HepG2 (cell line): ENCODE results near the gene PLCB1. TPM values are rescaled to one million over a fixed set of nuclear protein-coding genes. Genes with fewer than 3 reads are reported as not detected.

Experiments
- ATAC-seq: fragments of 200-7000 bp; cut with Tn5 transposase; 3 replicates; pipeline ENCODE4 v1.9.1; 2020; ENCODE audit warnings: mild to moderate bottlenecking, moderate library complexity
- BruUV-seq: library from RNA; stranded (reverse); fragments of 400-500 nt; replicated peaks from 2 replicates; lab custom pipeline; 2021; lab: Mats Ljungman, UMichigan
- CTCF ChIA-PET: fragments of 300-600 bp; formaldehyde crosslinking; extraction: SDS; loops from one replicate; lab custom pipeline; 2021; ENCODE audit warnings: low total read pairs, inconsistent platforms, low intra/inter-chr PET ratio; lab: Yijun Ruan, JAX
- POLR2A ChIA-PET: fragments of 350-600 bp; sonication (Branson Sonifier 250); formaldehyde crosslinking; loops from one replicate; lab custom pipeline; 2020; ENCODE audit warnings: antibody characterized with exemption, inconsistent platforms; lab: Yijun Ruan, JAX
- DNase-seq: peaks from one replicate; pipeline ENCODE4 v3.0.0-alpha.2; 2015; ENCODE audit warnings: low spot score
- FAIRE-seq: peaks from 3 replicates; lab custom pipeline; 2011; peaks lifted over from hg19 to GRCh38; lab: Jason Lieb, UNC
- H2AFZ ChIP-seq: one replicate; pipeline ENCODE4 v1.6.1; 2011; ENCODE audit warnings: low read length, inconsistent platforms
- H3K27ac ChIP-seq: fragments of 300-600 bp; 3 replicates; pipeline ENCODE4 v1.8.0; 2011; ENCODE audit warnings: mixed run types, mild to moderate bottlenecking, mixed read lengths, low read length, inconsistent platforms; ENCODE audit not compliant: insufficient read depth; ENCODE audit errors: extremely low read length
- H3K27me3 ChIP-seq, 2 experiments: fragments of 200-600 bp in 1 of 2; 2 replicates in 1 of 2; 3 replicates in 1 of 2; pipeline versions ENCODE4 v1.6.0 to v1.8.0; 2011; ENCODE audit warnings: low read length in 2 of 2, mild to moderate bottlenecking in 2 of 2, moderate library complexity in 2 of 2, inconsistent platforms in 1 of 2; ENCODE audit not compliant: insufficient read depth in 2 of 2, control insufficient read depth in 1 of 2
- H3K36me3 ChIP-seq, 2 experiments: fragments of 200-600 bp in 1 of 2; replicated peaks in 1 of 2; 2 replicates in 1 of 2; 3 replicates in 1 of 2; pipeline versions ENCODE4 v1.5.1 to v1.8.0; 2011; ENCODE audit warnings: low read length in 2 of 2, inconsistent platforms in 1 of 2; ENCODE audit not compliant: insufficient read depth in 2 of 2, control insufficient read depth in 1 of 2
- H3K4me1 ChIP-seq: 2 replicates; pipeline ENCODE4 v1.5.1; 2012; ENCODE audit warnings: low read length, inconsistent platforms; ENCODE audit not compliant: insufficient read depth
- H3K4me2 ChIP-seq: 2 replicates; pipeline ENCODE4 v1.6.0; 2011; ENCODE audit warnings: low read depth, low read length, inconsistent platforms
- H3K4me3 ChIP-seq, 3 experiments: fragments of 200-600 bp in 1 of 3; sonication (generic), shearing (Covaris generic) in 1 of 3; replicated peaks in 1 of 3; 2 replicates each; pipeline ENCODE4 v1.5.1; 2011 to 2016; ENCODE audit warnings: low read length in 3 of 3, inconsistent platforms in 2 of 3, low read depth in 2 of 3, mild to moderate bottlenecking in 2 of 3, control low read depth in 1 of 3, mixed read lengths in 1 of 3; ENCODE audit not compliant: insufficient read depth in 1 of 3
- H3K79me2 ChIP-seq: one replicate; pipeline ENCODE4 v1.6.1; 2011; ENCODE audit warnings: low read length, inconsistent platforms; ENCODE audit not compliant: insufficient read depth
- H3K9ac ChIP-seq: 2 replicates; pipeline ENCODE4 v1.6.0; 2011; ENCODE audit warnings: mild to moderate bottlenecking, low read depth, low read length, inconsistent platforms; ENCODE audit not compliant: insufficient read depth
- H3K9me3 ChIP-seq: 2 replicates; pipeline ENCODE4 v1.5.1; 2012; ENCODE audit warnings: mild to moderate bottlenecking, low read length
- H4K20me1 ChIP-seq: 2 replicates; pipeline ENCODE4 v1.6.0; 2011; ENCODE audit warnings: inconsistent platforms, mild to moderate bottlenecking, low read length, moderate library complexity; ENCODE audit not compliant: insufficient read depth
- ATAD3A ChIP-seq: sonication (generic); formaldehyde crosslinking; IDR thresholded peaks from 2 replicates; pipeline ENCODE4 v1.4.0; 2020; ENCODE audit warnings: missing genetic modification reagents
- CREBL2 ChIP-seq: sonication (generic); formaldehyde crosslinking; IDR thresholded peaks from 2 replicates; pipeline ENCODE4 v1.8.1; 2023; ENCODE audit warnings: missing genetic modification reagents, mild to moderate bottlenecking, borderline replicate concordance
- DNMT3B ChIP-seq: conservative IDR thresholded peaks from 2 replicates; pipeline ENCODE4 v1.6.1; 2016; ENCODE audit warnings: missing biosample characterization, control low read depth
- MAF1 ChIP-seq: sonication (generic); formaldehyde crosslinking; IDR thresholded peaks from 2 replicates; pipeline ENCODE4 v1.5.0; 2020; ENCODE audit warnings: missing genetic modification reagents, borderline replicate concordance
- NR2F6 ChIP-seq, 2 experiments: IDR thresholded peaks; 2 replicates each; pipeline ENCODE4 v1.6.1; 2016; ENCODE audit warnings: antibody characterized with exemption in 1 of 2, mild to moderate bottlenecking in 1 of 2
- PBX3 ChIP-seq: sonication (generic); formaldehyde crosslinking; IDR thresholded peaks from 2 replicates; pipeline ENCODE4 v1.8.1; 2023; ENCODE audit warnings: missing genetic modification reagents, inconsistent platforms, borderline replicate concordance
- TSC22D2 ChIP-seq: sonication (generic); formaldehyde crosslinking; IDR thresholded peaks from 2 replicates; pipeline ENCODE4 v1.5.1; 2020; ENCODE audit warnings: missing genetic modification reagents, mild to moderate bottlenecking, borderline replicate concordance
- ZBTB49 ChIP-seq: sonication (generic); formaldehyde crosslinking; IDR thresholded peaks from 2 replicates; pipeline ENCODE4 v1.4.0; 2020; ENCODE audit warnings: missing genetic modification reagents, borderline replicate concordance
- ZFP36L2 ChIP-seq: sonication (generic); formaldehyde crosslinking; IDR thresholded peaks from 2 replicates; pipeline ENCODE4 v1.4.0; 2020; ENCODE audit warnings: missing genetic modification reagents
- ZHX1 ChIP-seq: sonication (generic); formaldehyde crosslinking; IDR thresholded peaks from 2 replicates; pipeline ENCODE4 v1.8.1; 2022; ENCODE audit warnings: low read depth, mild to moderate bottlenecking, missing genetic modification reagents
- ZNF414 ChIP-seq: sonication (generic); formaldehyde crosslinking; IDR thresholded peaks from 2 replicates; pipeline ENCODE4 v1.5.0; 2020; ENCODE audit warnings: missing genetic modification reagents
- ZNF572 ChIP-seq: sonication (generic); formaldehyde crosslinking; IDR thresholded peaks from 2 replicates; pipeline ENCODE4 v1.5.1; 2020; ENCODE audit warnings: mild to moderate bottlenecking, missing genetic modification reagents
- ZNF7 ChIP-seq: IDR thresholded peaks from 2 replicates; pipeline ENCODE4 v1.6.1; 2016; ENCODE audit warnings: missing biosample characterization, missing genetic modification reagents
- WGBS: methylation state at CpG from one replicate; pipeline ENCODE4 v1.1.6; 2017; ENCODE audit warnings: low lambda C conversion rate; 5-methylcytosine and 5-hydroxymethylcytosine counted together
- in situ Hi-C: cut with HindIII; loops from 2 replicates; pipeline ENCODE4 v1.10.0; 2017; ENCODE audit warnings: low pct_unique_long_range_greater_than_20kb; ENCODE audit not compliant: extremely low pct_ligation_motif_present
- intact Hi-C: fragments of 100-400 bp; cut with micrococcal nuclease; formaldehyde crosslinking; loops from one replicate; pipeline ENCODE4 v1.10.0; 2022; ENCODE audit not compliant: unreplicated experiment
- polyA plus RNA-seq, 8 experiments: library from polyadenylated mRNA; depleted of rRNA in 3 of 8; stranded (reverse) in 7 of 8; unstranded in 1 of 8; fragments of >200 nt; fragmentation: Illumina TruSeq in 4 of 8; extraction: Trizol in 4 of 8; gene quantifications; 2 replicates each; pipeline versions ENCODE4 v1.2.1 to v1.2.3, GENCODE V29; 2011 to 2016; ENCODE audit warnings: low read depth in 4 of 8, missing spikeins in 1 of 8, mixed read lengths in 1 of 8; ENCODE audit not compliant: insufficient read depth in 1 of 8
- total RNA-seq, 5 experiments: library from RNA; depleted of rRNA; stranded (reverse); fragments of >200 nt; fragmentation: Illumina TruSeq; extraction: Trizol; gene quantifications; 2 replicates each; pipeline ENCODE4 v1.2.3, GENCODE V29; 2016; ENCODE audit warnings: low read depth in 1 of 5

The PLCB1 gene
- total and polyA plus RNA-seq, 2 of the 13 experiments (the other 11 are each of a cell fraction or from before 2014, with no cell fraction given), result 42.4 to 55.9 TPM

GRCh38 chr20:8562356-8562755, 430.3 kb downstream of the PLCB1 start:
- ChIA-PET CTCF (no interaction called here), POLR2A (no interaction called here)
- Histone ChIP-seq H3K4me1 (peaks cover 4% of the 10 kb centered on the region; the same call in 1 of the 2 replicates), H3K9me3 (no peaks in the 10 kb centered on the region), H3K36me3 (no peaks in the 10 kb centered on the region), H3K4me3 (no peak overlapping the region), H4K20me1 (no peaks in the 10 kb centered on the region), H2AFZ (no peak overlapping the region), H3K9ac (no peak overlapping the region), H3K27ac (no peak overlapping the region), H3K79me2 (no peaks in the 10 kb centered on the region), H3K4me2 (no peak overlapping the region), H3K27me3 (no peaks in the 10 kb centered on the region)
- ATAC-seq (no peak), DNase-seq (no peak), FAIRE-seq (no peak)
- intact Hi-C loops (no loop called here), in situ Hi-C loops (no loop called here)
- TF ChIP-seq DNMT3B (CRISPR knock-in tag) (no peak), ZHX1 (CRISPR knock-in tag) (no peak), ZFP36L2 (CRISPR knock-in tag) (no peak), ATAD3A (no peak), NR2F6 (IDR thresholded peaks at IDR 0.05) (no peak), NR2F6 (CRISPR knock-in tag; IDR thresholded peaks at IDR 0.05) (no peak), MAF1 (CRISPR knock-in tag) (no peak), ZNF572 (CRISPR knock-in tag) (no peak), ZNF7 (CRISPR knock-in tag) (no peak), ZBTB49 (no peak), PBX3 (CRISPR knock-in tag) (no peak), CREBL2 (CRISPR knock-in tag) (no peak), ZNF414 (no peak), TSC22D2 (CRISPR knock-in tag) (no peak)
- BruUV-seq, result no TSS peak
- WGBS, result 98% methylated on average over 3 of the region's 3 CpGs
